ENCODE measurements around the gene WDFY4.

WDFY4 gene

DNA sequence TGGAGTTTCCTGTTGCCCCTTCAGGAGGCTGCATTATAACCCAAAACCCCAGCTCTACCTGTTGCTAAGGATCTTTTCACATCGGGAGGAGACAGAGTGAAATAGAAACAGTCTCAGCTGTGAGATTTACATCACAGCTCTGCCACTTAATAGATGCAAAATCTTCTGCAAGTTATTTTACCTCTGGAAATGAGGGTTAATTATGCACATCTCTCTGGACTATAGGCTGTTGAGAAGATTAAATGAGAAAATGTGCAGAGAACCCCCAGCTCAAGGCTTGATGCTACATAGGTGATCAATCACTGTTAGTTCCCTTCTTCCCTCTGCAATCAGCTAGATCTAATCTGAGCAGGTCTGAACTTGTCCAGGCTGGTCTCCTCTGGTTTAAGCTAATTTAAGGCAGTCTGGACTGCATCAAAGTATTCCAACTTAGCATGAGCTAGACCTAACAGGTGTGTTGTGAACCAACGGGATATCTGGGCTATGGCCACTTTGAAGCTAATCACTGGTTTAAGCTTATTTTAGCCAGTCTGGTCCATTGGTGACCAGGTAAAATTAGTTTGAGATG lies 263.9 kb downstream of the WDFY4 start:
- H3K27ac ChIP-seq (ENCODE audit: low read depth in 2 of 2, low read length in 2 of 2): no peak overlapping the region
- H3K9ac ChIP-seq (ENCODE audit: low read depth in 1 of 2, low read length in 2 of 2): no peak overlapping the region
- no peak overlapping the region for H3K4me3 ChIP-seq (ENCODE audit: low read length in 2 of 2)
- peaks cover 3 to 8% of the 10 kb centered on the region in 2 donors for H3K4me1 ChIP-seq (ENCODE audit: control insufficient read depth in 2 of 2, insufficient read depth in 2 of 2, low read length in 2 of 2)
- no peaks in the 10 kb centered on the region for H3K27me3 ChIP-seq (ENCODE audit: control insufficient read depth in 2 of 2, insufficient read depth in 2 of 2, low read length in 2 of 2)
- no peaks in the 10 kb centered on the region for H3K9me3 ChIP-seq (ENCODE audit: control insufficient read depth in 2 of 2, low read length in 2 of 2)
- peaks cover 0 to 3% of the 10 kb centered on the region in 2 donors for H3K36me3 ChIP-seq (ENCODE audit: control insufficient read depth in 2 of 2, insufficient read depth in 2 of 2, low read length in 2 of 2)

- no peak overlapping the region for H3K9ac ChIP-seq (ENCODE audit: low read depth in 1 of 2, low read length in 2 of 2)
- H3K4me1 ChIP-seq (ENCODE audit: control insufficient read depth in 2 of 2, insufficient read depth in 2 of 2, low read length in 2 of 2): peaks cover 0 to 2% of the 10 kb centered on the region in 2 donors
- H3K27me3 ChIP-seq (ENCODE audit: control insufficient read depth in 2 of 2, insufficient read depth in 2 of 2, low read length in 2 of 2): no peaks in the 10 kb centered on the region
- H3K27ac ChIP-seq (ENCODE audit: low read depth in 2 of 2, low read length in 2 of 2): no peak overlapping the region
- no peaks in the 10 kb centered on the region for H3K9me3 ChIP-seq (ENCODE audit: control insufficient read depth in 2 of 2, low read length in 2 of 2)
- H3K4me3 ChIP-seq (ENCODE audit: low read length in 2 of 2): no peak overlapping the region
- no peaks in the 10 kb centered on the region for H3K36me3 ChIP-seq (ENCODE audit: control insufficient read depth in 2 of 2, insufficient read depth in 2 of 2, low read length in 2 of 2)
These were observed 267.0 kb downstream of the WDFY4 start for GRCh38 chr10:48951707-48952106.

- Histone ChIP-seq H3K9me3 (ENCODE audit: control insufficient read depth in 2 of 2, low read length in 2 of 2) (no peaks in the 10 kb centered on the region), H3K36me3 (ENCODE audit: control insufficient read depth in 2 of 2, insufficient read depth in 2 of 2, low read length in 2 of 2) (no peaks in the 10 kb centered on the region), H3K9ac (ENCODE audit: low read depth in 1 of 2, low read length in 2 of 2) (no peak overlapping the region), H3K4me3 (ENCODE audit: low read length in 2 of 2) (no peak overlapping the region), H3K27me3 (ENCODE audit: control insufficient read depth in 2 of 2, insufficient read depth in 2 of 2, low read length in 2 of 2) (no peaks in the 10 kb centered on the region), H3K4me1 (ENCODE audit: control insufficient read depth in 2 of 2, insufficient read depth in 2 of 2, low read length in 2 of 2) (no peaks in the 10 kb centered on the region), H3K27ac (ENCODE audit: low read depth in 2 of 2, low read length in 2 of 2) (no peak overlapping the region)
These were observed 272.9 kb downstream of the WDFY4 start for GRCh38 chr10:48957361-48958151.

- Histone ChIP-seq H3K9me3 (ENCODE audit: control insufficient read depth in 2 of 2, low read length in 2 of 2) (no peaks in the 10 kb centered on the region), H3K27me3 (ENCODE audit: control insufficient read depth in 2 of 2, insufficient read depth in 2 of 2, low read length in 2 of 2) (no peaks in the 10 kb centered on the region), H3K27ac (ENCODE audit: low read depth in 2 of 2, low read length in 2 of 2) (no peak overlapping the region)
These were observed 274.0 kb downstream of the WDFY4 start for GRCh38 chr10:48958598-48959190.

DNA sequence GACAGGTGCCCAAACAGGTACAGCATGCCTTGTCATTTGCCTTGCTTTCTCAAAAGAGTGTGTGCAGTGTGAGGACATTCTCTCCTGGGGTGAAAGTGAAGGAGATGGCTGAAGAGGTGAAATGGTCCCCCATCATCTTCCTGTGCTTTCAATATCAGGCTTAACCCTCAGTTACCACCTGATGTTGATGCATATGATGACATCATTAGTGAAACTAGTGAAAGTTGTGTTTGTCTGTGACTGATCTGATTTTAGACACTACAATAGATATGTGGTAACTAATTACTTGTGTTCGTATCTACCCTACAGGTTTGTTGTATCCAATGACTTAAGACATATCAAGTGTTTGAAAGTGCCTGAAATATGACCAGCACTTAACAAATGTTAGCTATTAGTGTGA lies 279.4 kb downstream of the WDFY4 start:
- Histone ChIP-seq H3K36me3 (ENCODE audit: control insufficient read depth in 2 of 2, insufficient read depth in 2 of 2, low read length in 2 of 2) (no peaks in the 10 kb centered on the region), H3K27me3 (ENCODE audit: control insufficient read depth in 2 of 2, insufficient read depth in 2 of 2, low read length in 2 of 2) (no peaks in the 10 kb centered on the region), H3K4me3 (ENCODE audit: low read length in 2 of 2) (no peak overlapping the region), H3K9ac (ENCODE audit: low read depth in 1 of 2, low read length in 2 of 2) (no peak overlapping the region), H3K27ac (ENCODE audit: low read depth in 2 of 2, low read length in 2 of 2) (no peak overlapping the region), H3K9me3 (ENCODE audit: control insufficient read depth in 2 of 2, low read length in 2 of 2) (no peaks in the 10 kb centered on the region), H3K4me1 (ENCODE audit: control insufficient read depth in 2 of 2, insufficient read depth in 2 of 2, low read length in 2 of 2) (no peaks in the 10 kb centered on the region)

More at GRCh38 chr10:48958598-48959190, 274.0 kb downstream of the WDFY4 start:
- H3K36me3 ChIP-seq (ENCODE audit: control insufficient read depth in 2 of 2, insufficient read depth in 2 of 2, low read length in 2 of 2): no peaks in the 10 kb centered on the region
- H3K4me1 ChIP-seq (ENCODE audit: control insufficient read depth in 2 of 2, insufficient read depth in 2 of 2, low read length in 2 of 2): no peaks in the 10 kb centered on the region
- no peak overlapping the region for H3K9ac ChIP-seq (ENCODE audit: low read depth in 1 of 2, low read length in 2 of 2)
- no peak overlapping the region for H3K4me3 ChIP-seq (ENCODE audit: low read length in 2 of 2)

- Histone ChIP-seq H3K4me1 (ENCODE audit: control insufficient read depth in 2 of 2, insufficient read depth in 2 of 2, low read length in 2 of 2) (no peaks in the 10 kb centered on the region), H3K4me3 (ENCODE audit: low read length in 2 of 2) (no peak overlapping the region), H3K9me3 (ENCODE audit: control insufficient read depth in 2 of 2, low read length in 2 of 2) (no peaks in the 10 kb centered on the region), H3K27me3 (ENCODE audit: control insufficient read depth in 2 of 2, insufficient read depth in 2 of 2, low read length in 2 of 2) (no peaks in the 10 kb centered on the region), H3K9ac (ENCODE audit: low read depth in 1 of 2, low read length in 2 of 2) (no peak overlapping the region), H3K36me3 (ENCODE audit: control insufficient read depth in 2 of 2, insufficient read depth in 2 of 2, low read length in 2 of 2) (no peaks in the 10 kb centered on the region), H3K27ac (ENCODE audit: low read depth in 2 of 2, low read length in 2 of 2) (no peak overlapping the region)
These were observed 280.8 kb downstream of the WDFY4 start for GRCh38 chr10:48965460-48965859.

DNA sequence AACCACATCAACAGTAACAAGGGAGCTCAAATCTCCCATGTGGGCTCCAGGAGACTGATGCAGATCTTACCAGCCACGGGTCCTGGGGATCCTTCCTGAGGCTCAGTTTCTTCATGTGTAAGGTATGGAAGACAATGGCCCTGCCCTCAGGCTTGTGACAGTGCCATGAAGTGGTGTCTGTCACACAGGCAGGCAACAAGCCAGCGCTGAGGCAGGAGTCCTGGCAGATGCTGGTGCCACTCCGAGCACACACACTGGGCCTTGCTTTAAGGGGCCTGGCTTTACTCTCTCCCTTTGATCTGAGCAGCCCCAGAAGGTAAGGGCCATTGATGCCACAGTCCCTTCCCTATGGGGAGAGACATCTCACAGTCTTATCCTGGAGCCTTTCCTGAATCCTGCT lies 283.4 kb downstream of the WDFY4 start:
- Histone ChIP-seq H3K4me1 (ENCODE audit: control insufficient read depth in 2 of 2, insufficient read depth in 2 of 2, low read length in 2 of 2) (no peaks in the 10 kb centered on the region), H3K4me3 (ENCODE audit: low read length in 2 of 2) (no peak overlapping the region), H3K36me3 (ENCODE audit: control insufficient read depth in 2 of 2, insufficient read depth in 2 of 2, low read length in 2 of 2) (no peaks in the 10 kb centered on the region)

GRCh38 chr10:48970046-48970445 lies 285.4 kb downstream of the WDFY4 start:
- no peak overlapping the region for H3K27ac ChIP-seq (ENCODE audit: low read depth in 2 of 2, low read length in 2 of 2)
- H3K9ac ChIP-seq (ENCODE audit: low read depth in 1 of 2, low read length in 2 of 2): no peak overlapping the region
- no peak overlapping the region for H3K4me3 ChIP-seq (ENCODE audit: low read length in 2 of 2)
- no peaks in the 10 kb centered on the region for H3K27me3 ChIP-seq (ENCODE audit: control insufficient read depth in 2 of 2, insufficient read depth in 2 of 2, low read length in 2 of 2)
- no peaks in the 10 kb centered on the region for H3K9me3 ChIP-seq (ENCODE audit: control insufficient read depth in 2 of 2, low read length in 2 of 2)
- H3K4me1 ChIP-seq (ENCODE audit: control insufficient read depth in 2 of 2, insufficient read depth in 2 of 2, low read length in 2 of 2): no peaks in the 10 kb centered on the region
- peaks cover 0 to 4% of the 10 kb centered on the region in 2 donors for H3K36me3 ChIP-seq (ENCODE audit: control insufficient read depth in 2 of 2, insufficient read depth in 2 of 2, low read length in 2 of 2)

More for the DNA sequence above, 283.4 kb downstream of the WDFY4 start:
- Histone ChIP-seq H3K9me3 (ENCODE audit: control insufficient read depth in 2 of 2, low read length in 2 of 2) (no peaks in the 10 kb centered on the region), H3K27ac (ENCODE audit: low read depth in 2 of 2, low read length in 2 of 2) (no peak overlapping the region), H3K9ac (ENCODE audit: low read depth in 1 of 2, low read length in 2 of 2) (no peak overlapping the region), H3K27me3 (ENCODE audit: control insufficient read depth in 2 of 2, insufficient read depth in 2 of 2, low read length in 2 of 2) (no peaks in the 10 kb centered on the region)

- Histone ChIP-seq H3K4me1 (ENCODE audit: control insufficient read depth in 2 of 2, insufficient read depth in 2 of 2, low read length in 2 of 2) (no peaks in the 10 kb centered on the region), H3K27ac (ENCODE audit: low read depth in 2 of 2, low read length in 2 of 2) (no peak overlapping the region), H3K4me3 (ENCODE audit: low read length in 2 of 2) (no peak overlapping the region), H3K27me3 (ENCODE audit: control insufficient read depth in 2 of 2, insufficient read depth in 2 of 2, low read length in 2 of 2) (no peaks in the 10 kb centered on the region), H3K9ac (ENCODE audit: low read depth in 1 of 2, low read length in 2 of 2) (no peak overlapping the region), H3K36me3 (ENCODE audit: control insufficient read depth in 2 of 2, insufficient read depth in 2 of 2, low read length in 2 of 2) (peaks cover 0 to 4% of the 10 kb centered on the region in 2 donors), H3K9me3 (ENCODE audit: control insufficient read depth in 2 of 2, low read length in 2 of 2) (no peaks in the 10 kb centered on the region)
These were observed 286.0 kb downstream of the WDFY4 start for GRCh38 chr10:48970654-48971053.

DNA sequence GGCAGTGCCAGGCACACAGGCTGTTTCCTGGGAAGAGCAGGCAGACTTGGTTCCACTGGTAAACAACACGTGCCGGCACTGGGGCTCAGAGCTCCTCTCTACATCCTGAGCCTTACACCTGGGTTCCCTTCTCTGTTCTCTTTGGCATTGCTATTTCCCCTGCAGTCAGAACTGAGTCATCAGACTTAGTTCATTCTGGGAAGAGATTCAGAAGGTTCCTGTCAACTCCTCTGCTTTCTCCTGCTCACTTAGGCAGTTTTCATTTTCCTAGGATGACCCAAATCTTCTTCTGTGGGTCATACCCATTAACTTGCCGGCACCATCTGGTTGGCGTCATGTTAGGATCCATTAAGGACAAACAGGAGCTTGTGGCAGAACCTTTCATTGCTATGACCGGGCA lies 288.4 kb downstream of the WDFY4 start:
- Histone ChIP-seq H3K27me3 (ENCODE audit: control insufficient read depth in 2 of 2, insufficient read depth in 2 of 2, low read length in 2 of 2) (no peaks in the 10 kb centered on the region), H3K9ac (ENCODE audit: low read depth in 1 of 2, low read length in 2 of 2) (no peak overlapping the region), H3K27ac (ENCODE audit: low read depth in 2 of 2, low read length in 2 of 2) (no peak overlapping the region), H3K9me3 (ENCODE audit: control insufficient read depth in 2 of 2, low read length in 2 of 2) (no peaks in the 10 kb centered on the region), H3K36me3 (ENCODE audit: control insufficient read depth in 2 of 2, insufficient read depth in 2 of 2, low read length in 2 of 2) (peaks cover 0 to 4% of the 10 kb centered on the region in 2 donors), H3K4me1 (ENCODE audit: control insufficient read depth in 2 of 2, insufficient read depth in 2 of 2, low read length in 2 of 2) (no peaks in the 10 kb centered on the region), H3K4me3 (ENCODE audit: low read length in 2 of 2) (no peak overlapping the region)
